Measurements from ENCODE around the gene TFAP2E.
"Not testable (repeated sequence)": the region's sequence is repeated elsewhere in the genome, so short reads cannot be mapped to it uniquely, and the experiment has no call there.

The TFAP2E gene

DNA sequence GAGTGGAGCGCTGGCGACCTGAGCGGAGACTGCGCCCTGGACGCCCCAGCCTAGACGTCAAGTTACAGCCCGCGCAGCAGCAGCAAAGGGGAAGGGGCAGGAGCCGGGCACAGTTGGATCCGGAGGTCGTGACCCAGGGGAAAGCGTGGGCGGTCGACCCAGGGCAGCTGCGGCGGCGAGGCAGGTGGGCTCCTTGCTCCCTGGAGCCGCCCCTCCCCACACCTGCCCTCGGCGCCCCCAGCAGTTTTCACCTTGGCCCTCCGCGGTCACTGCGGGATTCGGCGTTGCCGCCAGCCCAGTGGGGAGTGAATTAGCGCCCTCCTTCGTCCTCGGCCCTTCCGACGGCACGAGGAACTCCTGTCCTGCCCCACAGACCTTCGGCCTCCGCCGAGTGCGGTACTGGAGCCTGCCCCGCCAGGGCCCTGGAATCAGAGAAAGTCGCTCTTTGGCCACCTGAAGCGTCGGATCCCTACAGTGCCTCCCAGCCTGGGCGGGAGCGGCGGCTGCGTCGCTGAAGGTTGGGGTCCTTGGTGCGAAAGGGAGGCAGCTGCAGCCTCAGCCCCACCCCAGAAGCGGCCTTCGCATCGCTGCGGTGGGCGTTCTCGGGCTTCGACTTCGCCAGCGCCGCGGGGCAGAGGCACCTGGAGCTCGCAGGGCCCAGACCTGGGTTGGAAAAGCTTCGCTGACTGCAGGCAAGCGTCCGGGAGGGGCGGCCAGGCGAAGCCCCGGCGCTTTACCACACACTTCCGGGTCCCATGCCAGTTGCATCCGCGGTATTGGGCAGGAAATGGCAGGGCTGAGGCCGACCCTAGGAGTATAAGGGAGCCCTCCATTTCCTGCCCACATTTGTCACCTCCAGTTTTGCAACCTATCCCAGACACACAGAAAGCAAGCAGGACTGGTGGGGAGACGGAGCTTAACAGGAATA lies 4.2 kb downstream of the TFAP2E start:
- no peak for TF ChIP-seq POLR2AphosphoS5 (IDR thresholded peaks at IDR 0.05; ENCODE audit: low read depth, low read length)
- no peak for TF ChIP-seq POU2F2 (IDR thresholded peaks at IDR 0.05; ENCODE audit: low read depth, low read length)
- TF ChIP-seq TAF1 (IDR thresholded peaks at IDR 0.05; ENCODE audit: low read depth, low read length): no peak
- no peak for TF ChIP-seq POLR2A (IDR thresholded peaks at IDR 0.05; ENCODE audit: low read depth, low read length)
- TF ChIP-seq PAX5 (IDR thresholded peaks at IDR 0.05; ENCODE audit: insufficient read depth, low read length, severe bottlenecking): no peak
- no peak for TF ChIP-seq SPI1 (IDR thresholded peaks at IDR 0.05; ENCODE audit: low read depth, low read length)
- FAIRE-seq (peak; percentile 93), DNase-seq (ENCODE audit: insufficient read length, low spot score) (peak; percentile 73)

DNA sequence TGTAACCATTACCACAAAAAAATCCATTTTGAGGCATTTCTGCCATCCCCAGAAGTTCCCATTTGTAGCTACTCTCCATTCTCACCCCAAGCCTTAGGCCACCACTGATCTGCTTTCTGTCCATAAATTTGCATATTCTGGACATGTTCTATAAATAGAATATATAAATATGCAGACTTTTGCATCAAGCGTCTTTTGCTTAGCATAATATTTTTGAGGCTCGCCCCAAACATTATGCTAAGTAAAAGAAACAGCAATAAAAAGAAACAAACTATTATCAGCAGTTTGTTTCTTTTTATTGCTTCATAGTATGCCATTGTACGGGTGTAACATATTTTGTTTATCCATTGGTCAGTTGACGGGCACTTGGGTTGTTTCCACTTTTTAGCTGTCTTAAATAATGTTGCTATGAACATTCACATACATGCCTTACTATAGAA lies 7.9 kb downstream of the TFAP2E start:
- TF ChIP-seq POU2F2 (IDR thresholded peaks at IDR 0.05; ENCODE audit: low read depth, low read length) (no peak), PAX5 (IDR thresholded peaks at IDR 0.05; ENCODE audit: insufficient read depth, low read length, severe bottlenecking) (no peak), POLR2A (IDR thresholded peaks at IDR 0.05; ENCODE audit: low read depth, low read length) (no peak), TAF1 (IDR thresholded peaks at IDR 0.05; ENCODE audit: low read depth, low read length) (no peak), SPI1 (IDR thresholded peaks at IDR 0.05; ENCODE audit: low read depth, low read length) (no peak), POLR2AphosphoS5 (IDR thresholded peaks at IDR 0.05; ENCODE audit: low read depth, low read length) (no peak)
- DNase-seq (ENCODE audit: insufficient read length, low spot score): no peak
- FAIRE-seq: no peak

DNA sequence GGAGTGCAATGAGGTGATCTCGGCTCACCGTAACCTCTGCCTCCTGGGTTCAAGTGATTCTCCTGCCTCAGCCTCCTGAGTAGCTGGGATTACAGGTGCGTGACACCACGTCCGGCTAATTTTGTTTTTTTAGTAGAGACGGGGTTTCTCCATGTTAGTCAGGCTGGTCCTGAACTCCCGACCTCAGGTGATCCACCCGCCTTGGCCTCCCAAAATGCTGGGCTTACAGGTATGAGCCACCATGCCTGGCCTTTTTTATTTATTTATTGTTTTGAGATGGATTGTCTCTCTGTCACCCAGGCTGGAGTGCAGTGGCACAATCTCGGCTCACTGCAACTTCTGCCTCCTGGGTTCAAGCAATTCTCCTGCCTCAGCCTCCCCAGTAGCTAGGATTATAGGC lies 8.5 kb downstream of the TFAP2E start:
- not testable (repeated sequence) for DNase-seq (ENCODE audit: insufficient read length, low spot score); FAIRE-seq

DNA sequence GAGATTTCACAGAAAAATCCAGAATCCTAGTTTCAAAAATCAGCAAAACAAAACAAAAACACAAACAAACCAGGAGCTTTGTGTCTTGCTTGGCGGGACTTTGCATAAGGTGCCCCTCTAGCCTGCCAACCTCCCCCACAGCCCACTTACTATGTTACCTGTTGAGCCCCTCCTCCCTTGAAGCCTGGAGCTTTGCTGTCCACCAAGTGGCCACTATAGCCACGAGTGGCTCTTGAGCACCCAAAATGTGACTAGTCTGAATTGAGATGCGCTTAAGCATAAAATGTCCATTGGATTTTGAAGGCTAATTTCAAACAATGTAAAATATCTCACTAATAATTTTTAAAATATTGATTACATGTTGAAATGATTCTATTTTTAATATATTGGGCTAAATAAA lies 12.2 kb downstream of the TFAP2E start:
- TF ChIP-seq POLR2AphosphoS5 (IDR thresholded peaks at IDR 0.05; ENCODE audit: low read depth, low read length) (no peak), PAX5 (IDR thresholded peaks at IDR 0.05; ENCODE audit: insufficient read depth, low read length, severe bottlenecking) (no peak), POU2F2 (IDR thresholded peaks at IDR 0.05; ENCODE audit: low read depth, low read length) (no peak), SPI1 (IDR thresholded peaks at IDR 0.05; ENCODE audit: low read depth, low read length) (no peak), TAF1 (IDR thresholded peaks at IDR 0.05; ENCODE audit: low read depth, low read length) (no peak), POLR2A (IDR thresholded peaks at IDR 0.05; ENCODE audit: low read depth, low read length) (no peak)
- FAIRE-seq (no peak), DNase-seq (ENCODE audit: insufficient read length, low spot score) (no peak)

DNA sequence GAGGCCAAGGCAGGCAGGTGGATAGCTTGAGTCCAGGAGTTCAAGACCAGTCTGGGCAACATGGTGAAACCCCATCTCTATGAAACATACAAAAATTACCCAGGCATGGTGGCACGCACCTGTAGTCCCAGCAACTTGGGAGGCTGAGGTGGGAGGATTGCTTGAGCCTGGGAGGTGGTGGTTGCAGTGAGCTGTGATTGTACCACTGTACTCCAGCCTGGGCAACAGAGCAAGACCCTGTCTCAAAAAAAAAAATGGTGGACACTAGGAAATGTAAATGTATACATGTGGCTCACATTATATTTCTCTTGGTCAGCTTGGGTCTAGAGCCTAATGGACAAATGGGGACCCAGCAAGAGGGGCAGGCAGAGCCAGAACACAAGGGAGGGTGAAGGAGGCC lies 12.7 kb downstream of the TFAP2E start:
- FAIRE-seq; DNase-seq (ENCODE audit: insufficient read length, low spot score): not testable (repeated sequence)

DNA sequence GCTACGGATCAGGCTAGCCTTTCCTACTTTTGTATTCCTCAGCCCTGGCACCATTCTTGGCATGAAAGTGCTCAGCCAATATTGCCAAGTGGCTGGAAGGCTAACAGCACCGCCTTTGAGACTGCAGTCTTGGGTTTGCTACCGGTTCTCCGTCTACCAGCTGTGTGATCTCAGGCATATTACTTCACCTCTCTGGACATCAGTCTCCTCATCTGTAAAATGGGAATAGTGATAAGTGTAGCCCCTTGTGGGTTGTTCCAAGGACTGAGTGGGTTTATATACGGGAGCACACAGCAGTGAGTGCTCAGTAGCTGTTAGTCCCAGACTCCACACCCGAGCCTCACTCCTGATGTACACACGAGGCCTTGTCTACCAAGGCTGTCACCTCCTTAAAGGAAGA lies 13.7 kb downstream of the TFAP2E start:
- DNase-seq (ENCODE audit: insufficient read length, low spot score) (no peak), FAIRE-seq (no peak)

DNA sequence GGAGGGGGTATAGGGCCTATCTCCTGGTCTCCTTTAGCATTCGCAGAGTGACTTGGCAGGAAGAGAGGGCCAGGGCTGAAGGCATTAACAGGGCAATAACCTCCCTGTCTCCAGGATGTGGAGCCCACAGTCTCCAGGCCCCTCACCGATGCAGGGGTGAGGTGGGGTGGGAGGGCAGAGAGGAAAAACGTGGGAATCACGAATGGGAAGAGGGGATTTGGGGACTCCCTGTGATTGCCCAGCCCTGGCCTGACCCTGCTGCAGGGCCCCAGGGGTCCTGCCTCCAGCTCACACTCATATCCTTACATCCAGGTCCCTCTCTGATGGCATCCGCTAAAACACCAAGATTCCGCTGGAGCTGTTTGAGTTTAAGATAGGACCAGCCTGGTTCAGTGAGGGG lies 14.6 kb downstream of the TFAP2E start:
- FAIRE-seq (no peak), DNase-seq (ENCODE audit: insufficient read length, low spot score) (no peak)
- no peak for TF ChIP-seq SPI1 (IDR thresholded peaks at IDR 0.05; ENCODE audit: low read depth, low read length)

More for the DNA sequence above, 13.7 kb downstream of the TFAP2E start:
- TF ChIP-seq PAX5 (IDR thresholded peaks at IDR 0.05; ENCODE audit: insufficient read depth, low read length, severe bottlenecking) (no peak), SPI1 (IDR thresholded peaks at IDR 0.05; ENCODE audit: low read depth, low read length) (no peak), POLR2A (IDR thresholded peaks at IDR 0.05; ENCODE audit: low read depth, low read length) (no peak), TAF1 (IDR thresholded peaks at IDR 0.05; ENCODE audit: low read depth, low read length) (no peak), POU2F2 (IDR thresholded peaks at IDR 0.05; ENCODE audit: low read depth, low read length) (no peak), POLR2AphosphoS5 (IDR thresholded peaks at IDR 0.05; ENCODE audit: low read depth, low read length) (no peak)

DNA sequence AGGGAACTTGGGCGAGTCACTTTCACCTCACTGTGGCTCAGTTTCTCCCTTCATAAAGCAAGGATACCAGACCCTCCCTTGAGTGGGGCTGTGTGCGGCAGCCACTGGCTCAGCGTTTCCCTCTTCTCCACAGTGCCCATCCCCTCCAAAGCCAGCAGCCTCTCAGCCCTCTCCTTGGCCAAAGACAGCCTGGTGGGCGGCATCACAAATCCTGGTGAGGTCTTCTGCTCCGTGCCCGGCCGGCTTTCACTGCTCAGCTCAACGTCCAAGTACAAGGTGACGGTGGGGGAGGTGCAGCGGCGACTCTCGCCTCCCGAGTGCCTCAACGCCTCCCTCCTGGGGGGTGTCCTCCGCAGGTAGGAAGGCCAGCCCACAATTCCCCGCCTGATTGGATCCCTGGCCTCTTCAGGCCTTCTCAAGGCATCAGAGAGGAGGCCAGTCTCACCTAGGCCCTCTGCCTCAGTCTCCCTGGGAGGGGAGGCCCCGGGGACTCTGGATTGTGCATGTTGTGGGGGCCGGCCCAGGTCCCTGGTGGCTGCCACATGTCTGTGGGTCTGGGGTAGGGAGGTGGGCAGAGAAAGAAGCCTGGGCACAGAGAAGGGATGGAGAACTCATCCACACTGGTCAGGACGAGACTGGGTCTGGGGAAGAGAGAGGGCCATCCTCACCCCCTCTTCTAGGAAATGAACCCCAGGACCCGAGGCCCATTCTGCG lies 15.2 kb downstream of the TFAP2E start:
- TF ChIP-seq POLR2A (IDR thresholded peaks at IDR 0.05; ENCODE audit: low read depth, low read length): no peak
- TF ChIP-seq POU2F2 (IDR thresholded peaks at IDR 0.05; ENCODE audit: low read depth, low read length): no peak
- no peak for TF ChIP-seq POLR2AphosphoS5 (IDR thresholded peaks at IDR 0.05; ENCODE audit: low read depth, low read length)
- no peak for TF ChIP-seq SPI1 (IDR thresholded peaks at IDR 0.05; ENCODE audit: low read depth, low read length)
- TF ChIP-seq TAF1 (IDR thresholded peaks at IDR 0.05; ENCODE audit: low read depth, low read length): no peak
- no peak for TF ChIP-seq PAX5 (IDR thresholded peaks at IDR 0.05; ENCODE audit: insufficient read depth, low read length, severe bottlenecking)
- DNase-seq (ENCODE audit: insufficient read length, low spot score): no peak
- FAIRE-seq: no peak

DNA sequence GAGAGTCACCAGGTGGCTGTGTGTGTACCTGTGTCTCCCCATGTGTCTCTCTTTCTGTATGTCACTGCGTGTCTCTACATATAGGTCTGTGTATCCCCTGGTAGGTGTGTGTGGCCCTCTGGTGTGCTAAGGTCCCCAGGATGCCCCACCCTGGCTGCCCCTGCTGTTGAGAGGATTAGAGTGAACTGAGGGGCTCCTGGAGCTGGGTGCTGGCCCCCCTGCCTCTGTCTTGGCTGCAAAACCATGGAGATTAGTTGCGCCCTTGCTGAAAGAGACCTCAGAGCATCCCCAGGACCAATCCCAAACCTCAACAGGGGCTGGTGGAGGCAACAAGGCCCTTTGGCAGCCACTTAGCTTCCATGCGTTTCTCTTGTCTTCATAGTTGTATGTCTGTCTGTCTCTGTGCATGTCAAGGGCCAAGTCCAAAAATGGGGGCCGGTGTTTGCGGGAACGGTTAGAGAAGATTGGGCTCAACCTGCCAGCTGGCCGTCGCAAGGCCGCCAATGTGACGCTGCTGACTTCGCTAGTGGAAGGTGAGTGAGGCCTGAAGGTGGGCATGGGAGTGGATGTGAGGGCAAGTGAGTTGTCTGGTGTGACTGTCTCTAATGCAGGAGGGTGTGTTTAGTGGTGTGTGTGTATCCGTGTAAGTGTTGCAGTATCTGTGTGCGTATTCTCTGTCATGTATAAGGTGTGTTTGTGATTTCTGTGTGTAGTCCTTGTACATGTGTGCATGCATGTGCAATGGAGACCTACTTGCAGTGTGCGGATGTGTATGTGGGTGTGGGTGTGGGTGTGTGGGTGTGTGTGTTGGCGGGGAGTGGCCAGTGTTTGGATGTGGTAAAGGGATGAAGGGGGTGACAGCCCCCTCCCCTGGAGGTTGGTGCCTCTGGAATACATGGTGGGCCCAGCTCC lies 16.7 kb downstream of the TFAP2E start:
- DNase-seq (ENCODE audit: insufficient read length, low spot score) (no peak), FAIRE-seq (peak; percentile 9)
- no peak for TF ChIP-seq POLR2A (IDR thresholded peaks at IDR 0.05; ENCODE audit: low read depth, low read length)
- no peak for TF ChIP-seq SPI1 (IDR thresholded peaks at IDR 0.05; ENCODE audit: low read depth, low read length)
- no peak for TF ChIP-seq PAX5 (IDR thresholded peaks at IDR 0.05; ENCODE audit: insufficient read depth, low read length, severe bottlenecking)
- no peak for TF ChIP-seq TAF1 (IDR thresholded peaks at IDR 0.05; ENCODE audit: low read depth, low read length)
- TF ChIP-seq POLR2AphosphoS5 (IDR thresholded peaks at IDR 0.05; ENCODE audit: low read depth, low read length): no peak
- no peak for TF ChIP-seq POU2F2 (IDR thresholded peaks at IDR 0.05; ENCODE audit: low read depth, low read length)
